Spleen (tissue), 7 donors: ENCODE data around the gene MYH7B.

ENCODE experiments used
- POLR2A ChIP-seq, 3 donors: fragments of 450-650 bp; IDR thresholded peaks; one replicate each; pipeline ENCODE4 v1.5.1; 2017; ENCODE audit warnings: antibody characterized with exemption in 3 of 3, mild to moderate bottlenecking in 1 of 3
- POLR2AphosphoS5 ChIP-seq, 3 donors: sonication (generic); formaldehyde crosslinking; IDR thresholded peaks; one replicate each; pipeline ENCODE4 v1.5.1; 2017; ENCODE audit warnings: antibody characterized with exemption in 3 of 3
- TF ChIP-seq, protein P1 (sequence below), 11 experiments: fragments of 200-600 bp in 7 of 11; fragments of 450-650 bp in 4 of 11; sonication (generic) in 4 of 11; IDR thresholded peaks in 8 of 11; conservative IDR thresholded peaks in 3 of 11; 1 replicate in 7 of 11; 2 replicates in 4 of 11; pipeline versions ENCODE4 v1.4.0 to v1.8.0; 2016 to 2021; ENCODE audit warnings: antibody characterized with exemption in 11 of 11, inconsistent platforms in 4 of 11, mild to moderate bottlenecking in 1 of 11
- donor health status: DM: no; HTN: no; CAD: no; lungs with moderate emphysema.
- donor health status: DM: no; HTN: no; CAD: no.
- donor health status: DM: no; HTN: no; CAD: no.

DNA sequence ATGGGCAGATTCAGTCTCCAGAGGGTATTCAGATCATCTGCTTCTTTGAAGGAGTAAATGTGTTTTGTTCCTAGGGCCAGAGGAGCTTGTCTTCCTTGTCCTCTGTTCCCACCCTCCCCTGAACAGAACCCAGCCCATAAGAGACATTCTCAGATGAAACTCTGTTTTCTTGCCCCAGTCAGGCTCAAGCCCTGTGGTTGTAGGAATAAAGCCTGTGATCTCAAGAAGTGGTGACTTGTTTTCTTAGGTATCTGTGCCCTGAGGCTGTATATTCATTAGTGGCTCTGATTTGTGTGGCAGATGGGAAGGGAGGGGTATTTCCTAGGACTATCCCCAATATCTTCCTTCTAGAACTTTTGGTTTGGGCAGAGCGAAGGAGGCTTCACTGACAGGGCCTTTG lies 27.9 kb upstream of the MYH7B start:
- TF ChIP-seq, protein P1, sequence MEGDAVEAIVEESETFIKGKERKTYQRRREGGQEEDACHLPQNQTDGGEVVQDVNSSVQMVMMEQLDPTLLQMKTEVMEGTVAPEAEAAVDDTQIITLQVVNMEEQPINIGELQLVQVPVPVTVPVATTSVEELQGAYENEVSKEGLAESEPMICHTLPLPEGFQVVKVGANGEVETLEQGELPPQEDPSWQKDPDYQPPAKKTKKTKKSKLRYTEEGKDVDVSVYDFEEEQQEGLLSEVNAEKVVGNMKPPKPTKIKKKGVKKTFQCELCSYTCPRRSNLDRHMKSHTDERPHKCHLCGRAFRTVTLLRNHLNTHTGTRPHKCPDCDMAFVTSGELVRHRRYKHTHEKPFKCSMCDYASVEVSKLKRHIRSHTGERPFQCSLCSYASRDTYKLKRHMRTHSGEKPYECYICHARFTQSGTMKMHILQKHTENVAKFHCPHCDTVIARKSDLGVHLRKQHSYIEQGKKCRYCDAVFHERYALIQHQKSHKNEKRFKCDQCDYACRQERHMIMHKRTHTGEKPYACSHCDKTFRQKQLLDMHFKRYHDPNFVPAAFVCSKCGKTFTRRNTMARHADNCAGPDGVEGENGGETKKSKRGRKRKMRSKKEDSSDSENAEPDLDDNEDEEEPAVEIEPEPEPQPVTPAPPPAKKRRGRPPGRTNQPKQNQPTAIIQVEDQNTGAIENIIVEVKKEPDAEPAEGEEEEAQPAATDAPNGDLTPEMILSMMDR (IDR thresholded peaks at IDR 0.05 in 8 of 11, conservative IDR thresholded peaks at IDR 0.05 in 3 of 11) = no peak
- TF ChIP-seq POLR2A (IDR thresholded peaks at IDR 0.05) (no peak), POLR2AphosphoS5 (IDR thresholded peaks at IDR 0.05) (no peak)
